Stimulated activated CD8-positive, alpha-beta memory T cell treated with anti-CD3 and anti-CD28 coated beads, Interleukin-7, amount 100 ng/mL, for 4 hours (primary cell): ENCODE measurements around the gene UBE2E2.

Source experiments
- DNase-seq, 2 donors: peaks; one replicate each; pipeline ENCODE4 v3.0.0-alpha.2; 2020; ENCODE audit warnings: low read depth in 2 of 2

UBE2E2 gene

GRCh38 chr3:23537101-23537551 is 334.0 kb downstream of the UBE2E2 start:
- DNase-seq = no peak

- DNase-seq = no peak
These were observed 336.1 kb downstream of the UBE2E2 start for GRCh38 chr3:23539185-23539584.

GRCh38 chr3:23540600-23540999 is 337.5 kb downstream of the UBE2E2 start:
- no peak for DNase-seq

GRCh38 chr3:23542079-23542478 is 339.0 kb downstream of the UBE2E2 start:
- DNase-seq = no peak

- no peak for DNase-seq
These were observed 343.1 kb downstream of the UBE2E2 start for GRCh38 chr3:23546181-23546580.

- no peak for DNase-seq
These were observed 345.0 kb downstream of the UBE2E2 start for GRCh38 chr3:23547905-23548650.

GRCh38 chr3:23548706-23549105 is 345.6 kb downstream of the UBE2E2 start:
- no peak for DNase-seq

GRCh38 chr3:23549148-23549910 is 346.2 kb downstream of the UBE2E2 start:
- no peak for DNase-seq

GRCh38 chr3:23550402-23550801 is 347.3 kb downstream of the UBE2E2 start:
- no peak for DNase-seq

- no peak for DNase-seq
These were observed 349.4 kb downstream of the UBE2E2 start for GRCh38 chr3:23552506-23552905.

GRCh38 chr3:23553353-23553752 is 350.2 kb downstream of the UBE2E2 start:
- DNase-seq = no peak

- no peak for DNase-seq
These were observed 362.1 kb downstream of the UBE2E2 start for GRCh38 chr3:23565041-23565775.

- DNase-seq = no peak
These were observed 363.4 kb downstream of the UBE2E2 start for GRCh38 chr3:23566499-23566898.

GRCh38 chr3:23567917-23568316 is 364.8 kb downstream of the UBE2E2 start:
- DNase-seq = no peak

GRCh38 chr3:23573827-23574226 is 370.7 kb downstream of the UBE2E2 start:
- DNase-seq = no peak

GRCh38 chr3:23574822-23575315 is 371.7 kb downstream of the UBE2E2 start:
- no peak for DNase-seq

GRCh38 chr3:23575697-23576096 is 372.6 kb downstream of the UBE2E2 start:
- DNase-seq = no peak

GRCh38 chr3:23576379-23576959 is 373.3 kb downstream of the UBE2E2 start:
- no peak for DNase-seq

- DNase-seq = no peak
These were observed 377.1 kb downstream of the UBE2E2 start for GRCh38 chr3:23580096-23580713.

- no peak for DNase-seq
These were observed 381.0 kb downstream of the UBE2E2 start for GRCh38 chr3:23583980-23584740.

GRCh38 chr3:23587513-23587912 is 384.4 kb downstream of the UBE2E2 start:
- DNase-seq = no peak
